OCI-LY1 (cell line): ENCODE measurements around the gene PTK7.

ENCODE experiments used
- EZH2 ChIP-seq: fragments of 200-600 bp; sonication (generic), shearing (Covaris generic); IDR thresholded peaks from 2 replicates; pipeline ENCODE4 v1.8.0; 2017; ENCODE audit warnings: borderline replicate concordance, mixed run types, mild to moderate bottlenecking, antibody characterized with exemption, low read length, moderate library complexity, mixed read lengths
- TF ChIP-seq, protein P1 (sequence below): fragments of 200-600 bp; sonication (generic), shearing (Covaris generic); IDR thresholded peaks from 2 replicates; pipeline ENCODE4 v1.5.1; 2017; ENCODE audit warnings: mild to moderate bottlenecking, antibody characterized with exemption, low read length, moderate library complexity, mixed read lengths

GRCh38 chr6:43115365-43115764 is 39.3 kb downstream of the PTK7 start:
- TF ChIP-seq, protein P1, sequence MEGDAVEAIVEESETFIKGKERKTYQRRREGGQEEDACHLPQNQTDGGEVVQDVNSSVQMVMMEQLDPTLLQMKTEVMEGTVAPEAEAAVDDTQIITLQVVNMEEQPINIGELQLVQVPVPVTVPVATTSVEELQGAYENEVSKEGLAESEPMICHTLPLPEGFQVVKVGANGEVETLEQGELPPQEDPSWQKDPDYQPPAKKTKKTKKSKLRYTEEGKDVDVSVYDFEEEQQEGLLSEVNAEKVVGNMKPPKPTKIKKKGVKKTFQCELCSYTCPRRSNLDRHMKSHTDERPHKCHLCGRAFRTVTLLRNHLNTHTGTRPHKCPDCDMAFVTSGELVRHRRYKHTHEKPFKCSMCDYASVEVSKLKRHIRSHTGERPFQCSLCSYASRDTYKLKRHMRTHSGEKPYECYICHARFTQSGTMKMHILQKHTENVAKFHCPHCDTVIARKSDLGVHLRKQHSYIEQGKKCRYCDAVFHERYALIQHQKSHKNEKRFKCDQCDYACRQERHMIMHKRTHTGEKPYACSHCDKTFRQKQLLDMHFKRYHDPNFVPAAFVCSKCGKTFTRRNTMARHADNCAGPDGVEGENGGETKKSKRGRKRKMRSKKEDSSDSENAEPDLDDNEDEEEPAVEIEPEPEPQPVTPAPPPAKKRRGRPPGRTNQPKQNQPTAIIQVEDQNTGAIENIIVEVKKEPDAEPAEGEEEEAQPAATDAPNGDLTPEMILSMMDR = no peak
- no peak for TF ChIP-seq EZH2
